Uterus (tissue), 4 donors: Measurements from ENCODE around the gene APAF1. TPM values are rescaled to one million over a fixed set of nuclear protein-coding genes. Genes with fewer than 3 reads are reported as not detected.

Source experiments
- DNase-seq, 2 donors: peaks; one replicate each; pipeline ENCODE4 v3.0.0-alpha.2; 2019 to 2020
- H3K27ac ChIP-seq, 2 donors: fragments of 200-600 bp; sonication (generic); 1 replicate in 1 of 2; 2 replicates in 1 of 2; pipeline ENCODE4 v1.5.1; 2016 to 2018
- H3K27me3 ChIP-seq, 2 donors: fragments of 200-600 bp; sonication (generic); one replicate each; pipeline ENCODE4 v1.5.1; 2018 to 2019; ENCODE audit warnings: control low read depth in 1 of 2
- H3K36me3 ChIP-seq, 2 donors: fragments of 200-600 bp; sonication (generic); one replicate each; pipeline ENCODE4 v1.5.1; 2019; ENCODE audit warnings: control low read depth in 1 of 2
- H3K4me1 ChIP-seq, 2 donors: fragments of 200-600 bp; sonication (generic); one replicate each; pipeline ENCODE4 v1.5.1; 2018 to 2019; ENCODE audit warnings: control low read depth in 1 of 2
- H3K4me3 ChIP-seq, 2 donors: fragments of 200-600 bp; sonication (generic); 1 replicate in 1 of 2; 2 replicates in 1 of 2; pipeline ENCODE4 v1.5.1; 2018 to 2019; ENCODE audit warnings: mild to moderate bottlenecking in 1 of 2
- H3K9me3 ChIP-seq, 2 donors: fragments of 200-600 bp; sonication (generic); one replicate each; pipeline ENCODE4 v1.5.1; 2019; ENCODE audit warnings: control low read depth in 1 of 2
- CTCF ChIP-seq, 4 experiments: fragments of 200-600 bp in 2 of 4; fragments of 450-650 bp in 2 of 4; sonication (generic) in 2 of 4; IDR thresholded peaks; one replicate each; pipeline ENCODE4 v1.5.1; 2016 to 2019; ENCODE audit warnings: antibody characterized with exemption in 4 of 4, mild to moderate bottlenecking in 2 of 4, moderate library complexity in 1 of 4
- POLR2A ChIP-seq, 2 donors: fragments of 450-650 bp; IDR thresholded peaks; one replicate each; pipeline ENCODE4 v1.6.1; 2016; ENCODE audit warnings: antibody characterized with exemption in 2 of 2, mild to moderate bottlenecking in 1 of 2, moderate library complexity in 1 of 2
- intact Hi-C: fragments of 100-400 bp; cut with DNase I; formaldehyde crosslinking; loops from one replicate; pipeline ENCODE4 v1.15.1; 2023; ENCODE audit warnings: low total_unique reads
- total RNA-seq, 4 donors: library from RNA; depleted of rRNA in 3 of 4; stranded (reverse); fragments of >200 nt in 3 of 4; gene quantifications; one replicate each; pipeline versions ENCODE4 v1.1.0 to v1.2.4, GENCODE V29; 2014 to 2023
- donor health status: DM: yes; HTN: yes; CAD: no.

The APAF1 gene
- total RNA-seq, 4 donors from 2014 or later, result 4.6 to 57.8 (median 14.6) TPM

- intact Hi-C loops, result no loop called here
Measured at GRCh38 chr12:98696036-98696646, 51.1 kb downstream of the APAF1 start.

GRCh38 chr12:98697209-98697608 lies 52.1 kb downstream of the APAF1 start:
- Histone ChIP-seq H3K9me3 (no peaks in the 10 kb centered on the region), H3K4me1 (no peaks in the 10 kb centered on the region), H3K4me3 (no peak overlapping the region), H3K27me3 (no peaks in the 10 kb centered on the region), H3K27ac (no peak overlapping the region), H3K36me3 (no peaks in the 10 kb centered on the region)
- no peak for DNase-seq
- TF ChIP-seq CTCF (IDR thresholded peaks at IDR 0.05) (no peak), POLR2A (IDR thresholded peaks at IDR 0.05) (no peak)
- intact Hi-C loops, result no loop called here

More at GRCh38 chr12:98696036-98696646, 51.1 kb downstream of the APAF1 start:
- H3K36me3 ChIP-seq, result no peaks in the 10 kb centered on the region
- no peaks in the 10 kb centered on the region for H3K9me3 ChIP-seq
- H3K27ac ChIP-seq, result no peak overlapping the region
- TF ChIP-seq POLR2A (IDR thresholded peaks at IDR 0.05) (no peak), CTCF (IDR thresholded peaks at IDR 0.05) (no peak)
- H3K4me1 ChIP-seq, result no peaks in the 10 kb centered on the region
- H3K4me3 ChIP-seq, result no peak overlapping the region
- H3K27me3 ChIP-seq, result no peaks in the 10 kb centered on the region
- no peak for DNase-seq

GRCh38 chr12:98698603-98699463 lies 53.7 kb downstream of the APAF1 start:
- TF ChIP-seq CTCF (IDR thresholded peaks at IDR 0.05), result peak; percentile 44 to 52 (median 50)
- no peak for TF ChIP-seq POLR2A (IDR thresholded peaks at IDR 0.05)
- Histone ChIP-seq H3K27me3 (no peaks in the 10 kb centered on the region), H3K27ac (peak overlapping the region in 1 of 2 donors; percentile 30), H3K36me3 (no peaks in the 10 kb centered on the region), H3K4me1 (no peaks in the 10 kb centered on the region), H3K9me3 (no peaks in the 10 kb centered on the region), H3K4me3 (no peak overlapping the region)
- DNase-seq, result peak; percentile 47 to 51
- intact Hi-C loops, result no loop called here

- TF ChIP-seq CTCF (IDR thresholded peaks at IDR 0.05) (no peak), POLR2A (IDR thresholded peaks at IDR 0.05) (no peak)
- Histone ChIP-seq H3K27me3 (no peaks in the 10 kb centered on the region), H3K27ac (peak overlapping the region; percentile 2 to 15), H3K36me3 (no peaks in the 10 kb centered on the region), H3K4me1 (no peaks in the 10 kb centered on the region), H3K9me3 (no peaks in the 10 kb centered on the region), H3K4me3 (no peak overlapping the region)
- DNase-seq, result no peak
- intact Hi-C loops, result no loop called here
Measured at GRCh38 chr12:98699586-98699985, 54.5 kb downstream of the APAF1 start.

- Histone ChIP-seq H3K36me3 (no peaks in the 10 kb centered on the region), H3K4me1 (no peaks in the 10 kb centered on the region), H3K27ac (no peak overlapping the region), H3K4me3 (no peak overlapping the region), H3K27me3 (no peaks in the 10 kb centered on the region), H3K9me3 (no peaks in the 10 kb centered on the region)
- intact Hi-C loops, result no loop called here
- TF ChIP-seq POLR2A (IDR thresholded peaks at IDR 0.05), result no peak
- TF ChIP-seq CTCF (IDR thresholded peaks at IDR 0.05), result no peak
- DNase-seq, result no peak
Measured at GRCh38 chr12:98701166-98701565, 56.1 kb downstream of the APAF1 start.
